PFSK-1 (cell line): Measurements from ENCODE around the gene FBXO42.

Experiments
- FOXP2 ChIP-seq: optimal IDR thresholded peaks from 2 replicates; pipeline ENCODE3; 2011; ENCODE audit warnings: borderline replicate concordance, control low read depth, inconsistent platforms; ENCODE audit not compliant: insufficient read depth; ENCODE audit errors: extremely low read length, extremely low read depth
- POLR2AphosphoS5 ChIP-seq: IDR thresholded peaks from 2 replicates; pipeline ENCODE4 v1.6.1; 2012; ENCODE audit warnings: low read depth, mild to moderate bottlenecking, control low read depth, low read length, moderate library complexity
- REST ChIP-seq, 2 experiments: IDR thresholded peaks; 2 replicates each; pipeline versions ENCODE4 v1.6.1 to v1.8.0; 2011 to 2012; ENCODE audit warnings: low read depth in 2 of 2, low read length in 2 of 2, control low read depth in 1 of 2, inconsistent platforms in 1 of 2, mild to moderate bottlenecking in 1 of 2, moderate library complexity in 1 of 2; ENCODE audit not compliant: insufficient read depth in 1 of 2
- SIN3A ChIP-seq: IDR thresholded peaks from 2 replicates; pipeline ENCODE4 v1.6.1; 2012; ENCODE audit warnings: mild to moderate bottlenecking, low read length, moderate library complexity, borderline replicate concordance; ENCODE audit not compliant: insufficient read depth
- TAF1 ChIP-seq: IDR thresholded peaks from 2 replicates; pipeline ENCODE4 v1.6.1; 2012; ENCODE audit warnings: low read length, control low read depth, borderline replicate concordance; ENCODE audit not compliant: insufficient read depth

Gene FBXO42

DNA sequence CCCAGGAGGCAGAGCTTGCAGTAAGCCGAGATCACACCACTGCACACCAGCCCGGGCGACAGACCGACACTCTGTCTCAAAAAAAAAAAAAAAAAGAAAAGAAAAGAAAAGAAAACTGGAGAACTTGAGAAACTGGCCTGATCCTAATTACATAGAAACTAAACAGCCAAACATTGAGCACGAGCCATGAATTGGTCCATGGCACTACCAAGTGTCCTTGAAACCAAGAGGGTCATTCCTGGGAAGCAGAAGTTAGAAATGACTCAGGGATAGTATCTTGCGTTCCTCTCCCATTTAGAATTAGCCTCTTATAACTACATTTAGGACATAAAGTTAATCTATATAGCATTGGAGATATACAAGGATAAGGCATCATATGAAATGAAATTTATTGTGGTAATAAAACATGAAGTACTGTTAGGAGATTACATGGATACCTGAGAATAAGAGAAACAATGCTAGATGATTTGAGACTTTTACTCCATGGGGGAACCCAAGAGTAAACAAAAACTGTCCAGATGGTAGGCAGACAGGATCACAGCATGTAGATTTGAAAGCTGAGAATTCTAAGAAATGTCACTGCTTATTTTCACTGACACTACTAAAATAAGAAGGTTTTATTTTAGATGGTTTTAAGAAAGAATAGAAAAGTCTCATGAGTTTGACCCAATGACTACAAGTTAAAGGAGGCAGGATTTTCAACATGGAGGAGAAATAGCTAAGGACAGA is 75.8 kb downstream of the FBXO42 start:
- TF ChIP-seq TAF1 (no peak), FOXP2 (no peak), SIN3A (no peak), REST (IDR thresholded peaks at IDR 0.05; ENCODE audit: insufficient read depth in 1 of 2, low read depth in 2 of 2, low read length in 2 of 2) (no peak), POLR2AphosphoS5 (no peak)

- TF ChIP-seq REST (IDR thresholded peaks at IDR 0.05; ENCODE audit: insufficient read depth in 1 of 2, low read depth in 2 of 2, low read length in 2 of 2) (no peak), SIN3A (no peak), FOXP2 (no peak), TAF1 (no peak), POLR2AphosphoS5 (no peak)
Measured at GRCh38 chr1:16275591-16275990, 76.7 kb downstream of the FBXO42 start.

- TF ChIP-seq POLR2AphosphoS5, result no peak
- no peak for TF ChIP-seq TAF1
- no peak for TF ChIP-seq FOXP2
- TF ChIP-seq SIN3A, result no peak
- TF ChIP-seq REST (IDR thresholded peaks at IDR 0.05; ENCODE audit: insufficient read depth in 1 of 2, low read depth in 2 of 2, low read length in 2 of 2), result no peak
Measured at GRCh38 chr1:16267690-16268180, 84.5 kb downstream of the FBXO42 start.

DNA sequence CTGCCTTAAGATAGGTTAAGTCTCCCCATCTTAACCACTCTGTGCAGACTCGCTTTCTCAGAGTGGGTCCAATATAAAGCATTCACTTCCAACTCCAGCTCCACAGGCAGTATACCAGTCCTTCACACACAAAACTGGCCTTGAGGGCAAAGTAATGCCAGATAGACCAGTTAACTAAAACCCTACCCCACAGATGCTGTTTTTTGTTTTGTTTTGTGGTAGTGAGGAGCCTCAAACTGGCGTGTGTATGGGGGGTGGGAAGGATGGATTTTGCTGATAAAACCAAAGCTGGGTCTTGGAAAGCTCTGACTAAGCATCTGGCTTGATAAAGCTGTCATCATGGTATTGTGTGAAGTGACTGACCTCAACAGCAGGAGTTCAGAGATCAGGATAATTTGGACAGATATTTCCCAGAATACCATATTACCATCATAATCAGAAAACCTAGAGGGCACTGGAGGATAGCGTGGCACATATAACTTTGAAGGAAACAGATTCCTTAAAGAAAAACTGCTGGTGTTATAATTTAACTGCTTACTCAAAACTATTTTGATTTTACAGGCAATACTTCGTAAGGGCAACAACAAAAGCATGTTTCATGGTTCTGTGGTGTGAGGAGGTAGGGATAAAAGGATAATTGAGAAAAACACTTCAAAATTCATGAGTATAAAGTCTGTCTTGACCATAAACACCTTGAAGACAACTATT is 85.7 kb downstream of the FBXO42 start:
- no peak for TF ChIP-seq TAF1
- TF ChIP-seq SIN3A, result no peak
- TF ChIP-seq POLR2AphosphoS5, result no peak
- no peak for TF ChIP-seq FOXP2
- TF ChIP-seq REST (IDR thresholded peaks at IDR 0.05; ENCODE audit: insufficient read depth in 1 of 2, low read depth in 2 of 2, low read length in 2 of 2), result no peak
